ENCODE results near the gene TOLLIP.
A peak's percentile ranks its signal among the peaks of the same experiment; 100 is the strongest.
"Not testable (repeated sequence)": the region's sequence is repeated elsewhere in the genome, so short reads cannot be mapped to it uniquely, and the experiment has no call there.

The TOLLIP gene

DNA sequence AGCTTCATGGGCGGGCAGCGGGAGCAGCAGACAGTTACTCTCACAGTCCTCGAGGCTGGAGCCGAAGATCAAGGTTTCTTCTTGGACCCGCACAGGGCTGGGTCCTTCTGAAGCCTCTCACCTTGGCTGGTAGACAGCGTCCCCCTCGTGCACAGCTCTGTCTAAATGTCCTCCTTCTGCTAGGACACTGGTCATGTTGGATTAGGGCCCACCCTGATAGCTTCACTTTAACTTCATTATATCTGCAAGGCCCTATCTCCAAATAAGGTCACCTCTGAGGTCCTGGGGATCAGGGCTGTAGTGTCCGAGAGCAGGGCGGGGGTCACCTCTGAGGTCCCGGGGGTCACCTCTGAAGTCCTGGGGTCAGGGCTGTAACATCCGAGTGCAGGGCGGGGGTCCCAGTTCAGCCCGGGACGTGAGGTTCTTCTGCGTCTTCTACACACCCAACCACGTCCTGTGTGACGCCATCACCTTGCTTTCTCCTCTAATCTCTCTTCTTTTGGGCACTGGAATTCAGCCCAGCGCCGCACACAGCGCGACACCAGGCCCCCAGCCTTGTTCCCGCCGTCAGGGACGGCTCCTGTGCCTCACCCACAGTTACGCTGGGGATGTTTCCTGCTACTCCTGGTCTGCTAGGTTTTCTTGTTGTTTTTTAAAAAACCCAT lies 34.1 kb upstream of the TOLLIP start:
- no peak for DNase-seq (ENCODE audit: low read depth)

GRCh38 chr11:1342946-1343345 lies 33.5 kb upstream of the TOLLIP start:
- DNase-seq (ENCODE audit: low read depth): no peak

DNA sequence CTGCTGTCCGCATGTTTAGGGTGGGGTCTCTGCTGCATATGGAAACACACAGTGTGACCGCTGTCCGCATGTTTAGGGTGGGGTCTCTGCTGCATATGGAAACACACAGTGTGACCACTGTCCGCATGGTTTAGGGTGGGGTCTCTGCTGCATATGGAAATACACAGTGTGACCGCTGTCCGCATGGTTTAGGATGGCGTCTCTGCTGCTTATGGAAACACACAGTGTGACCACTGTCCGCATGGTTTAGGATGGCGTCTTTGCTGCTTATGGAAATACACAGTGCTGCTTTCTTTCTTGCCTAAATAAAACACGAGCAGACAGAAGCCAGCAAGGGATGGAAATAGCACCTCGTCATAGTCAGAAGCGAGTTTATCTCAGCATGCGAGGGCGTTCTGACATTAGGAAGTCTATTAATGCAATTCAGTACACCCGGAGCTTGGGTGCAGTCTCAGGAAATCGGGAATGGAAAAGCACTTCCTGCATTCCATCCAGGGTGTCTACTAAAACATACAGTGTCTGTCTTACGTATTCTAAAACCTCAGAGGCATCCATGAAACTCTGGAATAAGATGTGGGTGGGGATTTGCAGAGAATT lies 32.6 kb upstream of the TOLLIP start:
- DNase-seq (ENCODE audit: low read depth): no peak

- not testable (repeated sequence) for DNase-seq (ENCODE audit: low read depth)
Observed at GRCh38 chr11:1341226-1341625, 31.8 kb upstream of the TOLLIP start.

- DNase-seq (ENCODE audit: low read depth): no peak
Observed at GRCh38 chr11:1340111-1340510, 30.7 kb upstream of the TOLLIP start.

DNA sequence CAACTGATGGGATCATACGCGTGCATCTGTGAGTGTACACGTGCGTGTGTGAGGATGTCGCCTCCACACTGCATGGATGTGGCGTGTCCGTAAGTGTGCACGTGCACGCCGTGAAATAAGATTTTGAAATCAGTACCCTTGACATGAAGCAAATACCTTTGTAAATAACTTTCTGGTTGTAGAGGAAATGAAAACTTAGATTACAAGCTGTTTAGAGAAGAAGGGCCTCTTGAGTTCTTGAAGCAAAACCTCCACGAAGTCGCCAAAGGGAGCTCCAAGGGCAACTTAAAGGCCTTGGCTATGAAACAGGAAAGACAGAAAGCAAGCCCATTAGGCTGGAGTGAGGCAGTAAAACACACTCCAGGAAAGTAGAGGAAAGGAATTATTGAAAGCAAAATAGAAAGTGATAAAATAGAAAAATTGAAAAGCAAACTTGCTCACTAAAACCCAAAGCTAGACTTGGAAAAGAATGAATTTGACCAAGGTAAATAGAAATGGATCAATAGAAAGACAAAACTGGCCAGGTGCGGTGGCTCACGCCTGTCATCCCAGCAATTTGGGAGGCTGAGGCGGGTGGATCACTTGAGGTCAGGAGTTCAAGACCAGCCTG lies 29.7 kb upstream of the TOLLIP start:
- no peak for DNase-seq (ENCODE audit: low read depth)

DNA sequence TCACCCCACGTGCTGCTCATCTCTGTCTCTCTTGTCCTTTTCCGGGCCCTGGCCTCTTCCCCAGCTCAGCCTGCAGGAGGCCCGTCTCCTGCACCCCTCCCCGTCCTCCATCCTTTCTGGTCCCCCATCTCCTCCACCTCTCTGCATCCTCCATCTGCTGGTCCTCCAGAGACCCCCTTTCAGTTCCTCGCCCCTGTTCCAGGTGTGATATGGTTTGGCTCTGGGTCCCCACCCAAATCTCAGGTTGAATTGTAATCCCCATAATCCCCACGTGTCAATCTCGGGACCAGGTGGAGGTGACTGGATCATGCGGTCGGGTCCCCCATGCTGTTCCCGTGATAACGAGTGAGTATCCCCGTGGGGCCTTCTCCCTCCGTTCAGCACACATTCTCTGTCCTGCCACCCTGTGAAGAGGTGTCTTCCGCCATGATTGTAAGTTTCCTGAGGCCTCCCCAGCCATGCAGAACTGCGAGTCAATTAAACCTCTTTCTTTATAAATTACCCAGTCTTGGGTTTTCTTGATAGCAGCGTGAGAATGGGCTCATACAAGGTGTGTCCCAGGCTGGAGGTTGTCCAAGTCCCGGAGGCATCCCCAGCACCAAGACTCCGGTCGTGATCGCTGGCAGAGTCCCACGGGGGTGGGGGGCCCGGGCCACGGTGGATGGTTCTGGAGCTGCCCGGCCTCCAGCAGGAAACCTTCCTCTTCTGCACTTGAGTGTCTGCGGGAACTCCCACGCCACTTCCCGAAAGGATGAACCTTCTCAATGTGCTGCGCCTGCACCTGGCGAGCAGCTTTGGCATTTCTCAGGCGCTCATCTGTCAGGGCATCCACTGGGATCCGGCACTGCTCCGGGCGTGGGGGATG lies 29.0 kb upstream of the TOLLIP start:
- DNase-seq (ENCODE audit: low read depth): no peak

DNA sequence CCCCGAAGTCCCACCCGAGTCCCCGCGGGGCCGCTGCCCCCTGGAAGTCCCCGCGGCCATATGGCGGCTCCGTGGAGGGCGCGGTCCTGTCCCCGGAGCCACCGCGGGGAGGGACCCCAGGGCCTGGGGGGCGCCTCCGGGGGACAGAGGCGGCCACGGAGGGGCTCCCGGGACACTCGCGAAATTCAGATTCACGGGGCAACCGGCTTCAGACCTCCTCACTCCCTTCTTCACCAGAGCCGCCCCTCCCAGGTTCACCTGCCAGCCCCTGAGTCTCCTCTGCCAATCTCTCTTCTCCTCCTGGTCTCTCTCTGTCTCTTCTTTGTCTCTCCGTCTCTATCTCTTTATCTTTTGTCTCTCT lies 28.2 kb upstream of the TOLLIP start:
- no peak for DNase-seq (ENCODE audit: low read depth)

DNA sequence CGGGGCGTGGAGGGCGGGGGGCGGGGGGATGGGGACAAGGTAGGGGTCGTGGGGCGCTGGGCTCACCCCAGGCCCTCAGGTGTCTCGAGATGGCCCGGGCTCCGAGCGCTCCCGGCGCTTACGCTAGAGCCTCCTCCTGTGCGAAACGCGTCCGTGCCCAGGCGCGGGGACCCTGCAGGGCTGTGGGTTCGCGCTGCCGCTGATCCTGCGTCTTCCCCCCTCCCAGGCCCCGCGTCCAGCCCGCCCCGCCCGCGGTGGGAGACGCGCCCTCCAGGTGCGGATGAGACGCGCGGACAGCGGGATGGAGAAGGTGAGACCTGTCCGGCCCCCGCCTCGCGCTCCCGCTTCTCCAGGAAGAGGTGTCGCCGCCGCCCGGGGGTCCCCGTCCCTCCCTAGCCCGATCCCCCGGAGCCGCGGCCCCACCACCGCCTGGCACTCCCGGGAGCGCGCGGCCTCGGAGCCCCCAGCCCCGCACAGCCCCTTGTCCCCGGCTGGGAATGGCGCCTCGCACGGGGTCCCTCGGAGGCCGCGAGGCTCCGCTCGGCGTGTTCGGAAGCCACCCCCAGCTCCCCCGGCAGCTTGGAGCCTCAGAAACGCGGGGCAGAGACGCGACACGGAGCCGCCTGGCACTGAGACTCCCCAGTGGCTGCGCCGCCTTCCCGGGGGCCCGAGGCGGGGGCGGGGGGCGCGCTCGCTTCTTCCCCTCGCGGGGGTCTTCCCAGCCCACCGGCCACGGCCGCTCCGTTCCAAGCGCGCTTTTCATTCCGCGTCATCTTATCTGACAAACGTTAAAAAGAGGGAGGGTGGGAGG lies 27.6 kb upstream of the TOLLIP start:
- DNase-seq (ENCODE audit: low read depth): no peak

- peak; percentile 49 for DNase-seq (ENCODE audit: low read depth)
Observed at GRCh38 chr11:1335811-1336761, 26.7 kb upstream of the TOLLIP start.

- no peak for DNase-seq (ENCODE audit: low read depth)
Observed at GRCh38 chr11:1335264-1335810, 25.9 kb upstream of the TOLLIP start.

- DNase-seq (ENCODE audit: low read depth): no peak
Observed at GRCh38 chr11:1333860-1334259, 24.4 kb upstream of the TOLLIP start.

DNA sequence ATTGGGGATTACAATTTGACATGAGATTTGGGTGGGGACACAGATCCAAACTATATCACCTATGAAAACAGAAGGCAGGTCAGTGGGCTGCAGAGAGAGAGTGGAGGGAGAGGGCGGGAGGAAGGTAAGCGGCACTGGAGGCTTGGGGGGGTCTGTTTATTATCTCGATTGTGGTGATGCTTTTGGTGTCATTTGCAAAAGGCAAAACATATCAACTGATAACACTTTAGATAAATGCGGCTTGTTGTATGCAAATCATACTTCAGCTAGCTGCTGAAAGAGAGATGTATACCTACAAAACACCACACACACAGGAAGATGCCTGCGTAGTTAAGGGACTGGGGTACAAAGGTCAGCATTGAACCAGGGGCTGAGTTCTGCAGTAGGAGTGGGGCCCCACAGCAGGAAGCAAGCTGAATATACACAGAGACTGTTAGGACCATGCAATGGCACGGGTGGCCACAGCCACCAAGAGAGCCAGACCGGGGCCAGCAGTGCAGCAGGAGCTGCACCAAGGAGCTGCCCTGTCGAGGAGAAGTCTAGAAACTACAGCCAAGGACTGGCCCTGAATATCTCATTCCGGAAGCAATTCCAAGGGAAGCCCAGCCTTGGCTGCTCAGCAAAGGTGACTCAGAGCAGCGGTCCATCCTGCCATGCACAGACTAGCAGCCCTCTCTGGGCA lies 23.8 kb upstream of the TOLLIP start:
- DNase-seq (ENCODE audit: low read depth): no peak

DNA sequence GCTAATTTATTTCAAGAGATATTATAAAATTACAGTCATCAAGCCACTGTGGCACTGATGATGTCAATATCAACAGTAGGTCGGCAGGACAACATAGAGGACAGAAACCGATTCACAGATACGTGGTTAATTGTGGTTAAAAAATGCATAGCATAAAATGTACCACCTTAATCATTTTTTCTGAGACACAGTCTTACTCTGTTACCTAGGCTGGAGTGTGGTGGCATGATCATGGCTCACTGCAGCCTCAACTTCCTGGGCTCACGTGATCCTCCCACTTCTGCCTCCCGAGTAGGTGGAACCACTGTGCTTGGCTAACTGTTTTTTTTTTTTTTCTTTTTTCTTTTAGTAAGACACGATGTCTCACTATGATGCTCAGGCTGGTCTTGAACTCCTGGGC lies 21.0 kb upstream of the TOLLIP start:
- DNase-seq (ENCODE audit: low read depth): no peak

GRCh38 chr11:1327064-1327460 lies 17.6 kb upstream of the TOLLIP start:
- no peak for DNase-seq (ENCODE audit: low read depth)

DNA sequence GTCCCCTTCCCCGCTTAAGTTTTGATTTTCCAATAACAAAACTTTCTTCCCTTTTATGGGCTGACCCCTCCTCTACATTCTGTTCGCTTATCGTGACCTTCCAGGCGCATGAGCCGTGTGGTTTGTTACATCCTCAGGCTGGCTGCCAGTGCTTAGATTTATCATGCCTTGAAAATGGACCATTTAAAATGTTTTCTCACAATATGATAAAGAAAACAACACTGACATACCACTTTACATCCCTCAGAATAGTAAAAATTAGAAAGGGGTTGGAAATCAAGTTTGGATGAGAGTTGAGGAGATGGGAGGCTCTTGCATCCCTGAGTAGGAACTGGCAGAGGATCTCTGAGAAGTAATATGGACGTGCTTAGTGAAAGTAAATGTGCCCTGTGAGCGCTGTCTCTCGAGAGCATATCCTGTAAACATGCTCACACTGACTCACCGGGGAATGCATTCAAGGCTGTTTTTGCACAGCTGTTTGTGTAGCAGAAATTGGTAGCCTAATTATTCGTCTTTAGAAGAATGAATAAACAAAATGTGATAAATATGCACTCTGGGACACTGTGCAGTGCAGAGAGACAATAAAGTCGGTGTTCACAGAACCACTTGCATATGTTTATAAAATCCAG lies 17.1 kb upstream of the TOLLIP start:
- no peak for DNase-seq (ENCODE audit: low read depth)

DNA sequence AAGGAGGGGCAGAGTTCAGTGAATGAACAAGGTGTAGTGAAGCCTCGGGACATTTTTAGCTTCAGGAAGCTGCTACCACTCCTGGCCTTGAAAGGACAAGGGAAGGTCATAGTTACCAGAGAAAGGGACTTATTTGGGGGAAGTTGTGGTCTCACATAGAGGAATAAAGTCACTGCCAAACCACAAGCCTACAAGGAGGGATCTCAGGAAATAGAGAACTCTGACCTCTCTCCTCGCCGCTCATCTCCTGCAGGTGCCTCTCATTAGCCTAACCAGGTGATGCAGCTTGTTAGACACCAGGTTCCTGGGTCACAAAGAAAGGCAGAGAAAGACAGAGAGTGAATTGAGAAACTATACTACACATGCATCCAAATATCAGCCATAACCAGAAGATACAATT lies 14.3 kb upstream of the TOLLIP start:
- no peak for DNase-seq (ENCODE audit: low read depth)

DNA sequence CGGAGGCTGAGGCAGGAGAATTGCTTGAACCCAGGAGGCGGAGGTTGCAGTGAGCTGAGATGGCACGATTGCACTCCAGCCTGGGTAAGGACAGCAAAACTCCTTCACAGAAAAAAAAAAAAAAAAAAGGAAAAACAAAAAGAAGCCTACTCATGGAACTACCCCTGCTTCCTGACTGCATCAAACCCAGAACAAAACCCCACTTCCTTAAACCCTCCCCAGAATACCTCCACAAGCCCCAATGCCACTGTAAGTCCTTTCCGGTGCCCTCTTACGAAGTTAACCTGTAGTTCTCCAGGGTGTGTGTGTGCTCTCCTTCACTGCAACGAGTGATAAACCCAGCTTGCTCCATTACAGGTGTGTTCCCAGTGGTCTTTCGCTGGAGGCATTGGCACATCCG lies 8.6 kb upstream of the TOLLIP start:
- no peak for DNase-seq (ENCODE audit: low read depth)

DNA sequence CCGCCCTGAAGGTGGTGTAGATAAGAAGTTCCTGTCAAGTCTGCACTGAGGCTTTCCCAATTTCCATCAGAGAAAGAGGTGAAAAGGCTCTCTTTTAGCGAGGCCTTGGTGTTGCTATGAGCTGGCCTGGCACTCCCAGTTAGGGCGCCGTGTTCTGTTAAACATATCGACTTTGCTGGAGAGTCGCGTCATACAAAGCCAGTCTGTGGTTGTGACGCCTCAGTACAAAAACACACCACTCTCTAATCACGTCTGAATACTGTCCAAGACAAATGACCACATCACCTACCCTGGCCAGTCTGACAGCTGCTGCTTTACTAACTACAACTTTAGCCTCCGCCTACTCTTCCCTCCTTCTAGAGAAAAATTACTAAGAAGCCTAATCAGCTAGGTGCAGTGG lies 8.0 kb upstream of the TOLLIP start:
- no peak for DNase-seq (ENCODE audit: low read depth)

Data from activated gamma-delta T cell treated with anti-CD3 and anti-CD28 coated beads, Interleukin-2, amount 50 U/mL, for 16 hours (primary cell).